ENCODE measurements around the gene NXT1.

DNA sequence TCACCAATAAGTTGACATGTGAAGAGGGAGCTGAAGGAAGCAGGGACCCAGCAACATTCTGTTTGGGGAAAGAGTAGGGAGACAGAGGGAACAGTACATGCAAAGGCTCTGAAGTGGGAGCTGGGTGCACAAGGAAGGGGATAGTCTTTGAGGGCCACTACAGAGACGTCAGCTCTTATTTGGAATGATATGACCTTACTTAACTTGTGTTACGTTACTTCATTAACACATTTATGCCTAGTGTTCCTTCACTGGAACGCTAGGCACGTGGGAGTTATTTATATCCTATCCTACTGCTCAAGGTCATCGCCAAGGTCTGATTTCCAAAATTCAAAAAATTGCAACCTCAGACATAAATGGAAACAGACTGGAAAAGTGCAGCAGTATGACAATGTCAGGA lies 50.5 kb downstream of the NXT1 start:
- no peak for TF ChIP-seq EZH2 (IDR thresholded peaks at IDR 0.05)
- TF ChIP-seq POLR2AphosphoS5 (IDR thresholded peaks at IDR 0.05; ENCODE audit: borderline replicate concordance, low read depth, low read length): no peak
- TF ChIP-seq FOXP2 (optimal IDR thresholded peaks at IDR 0.05; ENCODE audit: control extremely low read depth, extremely low read length, insufficient read depth): no peak

All from SK-N-MC (cell line).